H1 (cell line): ENCODE measurements around the gene MTMR8. TPM values are rescaled to one million over a fixed set of nuclear protein-coding genes. Genes with fewer than 3 reads are reported as not detected.

Experiments used
- CTCF ChIA-PET: fragments of 300-600 bp; sonication (Branson Sonifier 250); formaldehyde crosslinking; loops from one replicate; lab custom pipeline; 2021; ENCODE audit not compliant: partially characterized antibody; lab: Charles Lee
- POLR2A ChIA-PET: fragments of 300-600 bp; sonication (Branson Sonifier 250); formaldehyde crosslinking; loops from one replicate; lab custom pipeline; 2021; ENCODE audit warnings: inconsistent platforms; ENCODE audit not compliant: partially characterized antibody; lab: Charles Lee
- DNase-seq, 2 experiments: peaks; one replicate each; pipeline versions ENCODE4 v3.0.0 to v3.0.0-alpha.2; 2010 to 2022; ENCODE audit warnings: low spot score in 2 of 2, low read depth in 1 of 2, mixed read lengths in 1 of 2
- FAIRE-seq: peaks from 2 replicates; lab custom pipeline; 2011; peaks lifted over from hg19 to GRCh38; lab: Jason Lieb, UNC
- H2AFZ ChIP-seq: 2 replicates; pipeline ENCODE4 v1.8.1; 2012; ENCODE audit warnings: low read length, inconsistent platforms
- H2AK5ac ChIP-seq: 2 replicates; pipeline ENCODE4 v1.6.1; 2013; ENCODE audit warnings: low read depth, low read length
- H2BK120ac ChIP-seq: replicated peaks from 2 replicates; pipeline ENCODE3; 2013; ENCODE audit warnings: low read depth, low read length, inconsistent platforms
- H2BK12ac ChIP-seq: 2 replicates; pipeline ENCODE4 v1.6.1; 2013; ENCODE audit warnings: low read depth, low read length
- H2BK15ac ChIP-seq: 2 replicates; pipeline ENCODE4 v1.6.1; 2013; ENCODE audit warnings: low read length
- H2BK20ac ChIP-seq: 2 replicates; pipeline ENCODE4 v1.6.1; 2013; ENCODE audit warnings: low read length
- H2BK5ac ChIP-seq: 2 replicates; pipeline ENCODE4 v1.6.1; 2013; ENCODE audit warnings: low read depth, low read length
- H3K14ac ChIP-seq: 2 replicates; pipeline ENCODE4 v1.6.1; 2013; ENCODE audit warnings: inconsistent platforms; ENCODE audit not compliant: insufficient read length
- H3K18ac ChIP-seq: 2 replicates; pipeline ENCODE4 v1.6.1; 2013; ENCODE audit warnings: low read length; ENCODE audit errors: extremely low read depth
- H3K23ac ChIP-seq: 2 replicates; pipeline ENCODE4 v1.6.1; 2013; ENCODE audit warnings: inconsistent platforms; ENCODE audit not compliant: insufficient read length
- H3K23me2 ChIP-seq: 2 replicates; pipeline ENCODE4 v1.6.1; 2013; ENCODE audit warnings: low read depth, low read length
- H3K27ac ChIP-seq: 2 replicates; pipeline ENCODE4 v1.6.1; 2011; ENCODE audit warnings: low read depth, low read length, inconsistent platforms
- H3K27me3 ChIP-seq, 4 experiments: replicated peaks in 1 of 4; 1 replicate in 1 of 4; 2 replicates in 3 of 4; pipeline versions ENCODE4 v1.6.1 to v1.8.1; 2011 to 2013; ENCODE audit warnings: low read length in 3 of 4, mild to moderate bottlenecking in 3 of 4, inconsistent platforms in 2 of 4, mixed read lengths in 2 of 4, moderate library complexity in 1 of 4; ENCODE audit not compliant: control insufficient read depth in 3 of 4, insufficient read depth in 3 of 4; ENCODE audit errors: extremely low read depth in 1 of 4
- H3K36me3 ChIP-seq, 4 experiments: 2 replicates each; pipeline versions ENCODE4 v1.6.1 to v1.8.1; 2011 to 2013; ENCODE audit warnings: mild to moderate bottlenecking in 4 of 4, low read length in 3 of 4, moderate library complexity in 2 of 4, control low read depth in 1 of 4, inconsistent platforms in 1 of 4; ENCODE audit not compliant: insufficient read depth in 4 of 4, control insufficient read depth in 2 of 4
- H3K4ac ChIP-seq: replicated peaks from 2 replicates; pipeline ENCODE3; 2013; ENCODE audit warnings: low read length, low read depth, mixed read lengths, inconsistent platforms; ENCODE audit not compliant: insufficient read length
- H3K4me1 ChIP-seq, 4 experiments: replicated peaks in 1 of 4; 1 replicate in 1 of 4; 2 replicates in 3 of 4; pipeline versions ENCODE4 v1.6.1 to v1.8.1; 2011 to 2013; ENCODE audit warnings: low read length in 3 of 4, inconsistent platforms in 2 of 4, mixed read lengths in 1 of 4; ENCODE audit not compliant: insufficient read depth in 4 of 4, control insufficient read depth in 3 of 4
- H3K4me2 ChIP-seq, 2 experiments: 2 replicates each; pipeline versions ENCODE4 v1.6.1 to v1.8.1; 2011 to 2013; ENCODE audit warnings: low read depth in 2 of 2, low read length in 2 of 2, control low read depth in 1 of 2, inconsistent platforms in 1 of 2, mild to moderate bottlenecking in 1 of 2; ENCODE audit not compliant: insufficient read depth in 1 of 2
- H3K4me3 ChIP-seq, 4 experiments: fragments of 200-600, 300-600 bp in 1 of 4; sonication (generic), shearing (Covaris generic), sonication (Bioruptor Twin) in 1 of 4; 2 replicates each; pipeline versions ENCODE4 v1.5.1 to v1.8.1; 2011 to 2016; ENCODE audit warnings: low read length in 4 of 4, low read depth in 3 of 4, control low read depth in 2 of 4, inconsistent platforms in 2 of 4, mild to moderate bottlenecking in 2 of 4, mixed read lengths in 1 of 4, moderate library complexity in 1 of 4; ENCODE audit not compliant: insufficient read depth in 2 of 4; ENCODE audit errors: extremely low read depth in 1 of 4
- H3K56ac ChIP-seq: replicated peaks from 2 replicates; pipeline ENCODE3; 2013; ENCODE audit warnings: low read depth, mild to moderate bottlenecking, mixed read lengths, low read length, inconsistent platforms; ENCODE audit not compliant: insufficient read length
- H3K79me1 ChIP-seq: 2 replicates; pipeline ENCODE4 v1.6.1; 2013; ENCODE audit warnings: low read depth, low read length, control low read depth
- H3K79me2 ChIP-seq, 2 experiments: 2 replicates each; pipeline versions ENCODE4 v1.6.1 to v1.8.1; 2012 to 2013; ENCODE audit warnings: low read length in 2 of 2, mild to moderate bottlenecking in 2 of 2, inconsistent platforms in 1 of 2; ENCODE audit not compliant: insufficient read depth in 2 of 2, control insufficient read depth in 1 of 2
- H3K9ac ChIP-seq, 4 experiments: replicated peaks in 1 of 4; 1 replicate in 1 of 4; 2 replicates in 3 of 4; pipeline versions ENCODE4 v1.6.1 to v1.8.1; 2011 to 2013; ENCODE audit warnings: low read depth in 3 of 4, low read length in 3 of 4, control low read depth in 2 of 4, mild to moderate bottlenecking in 2 of 4, moderate library complexity in 2 of 4, inconsistent platforms in 1 of 4; ENCODE audit errors: extremely low read depth in 1 of 4
- H3K9me3 ChIP-seq, 2 experiments: 2 replicates each; pipeline versions ENCODE4 v1.6.1 to v1.8.1; 2012 to 2013; ENCODE audit warnings: mild to moderate bottlenecking in 2 of 2, moderate library complexity in 2 of 2, control low read depth in 1 of 2, inconsistent platforms in 1 of 2, low read depth in 1 of 2, low read length in 1 of 2, mixed read lengths in 1 of 2; ENCODE audit not compliant: insufficient read depth in 2 of 2
- H4K20me1 ChIP-seq, 2 experiments: replicated peaks in 1 of 2; 2 replicates each; pipeline versions ENCODE3 to v1.8.1; 2011 to 2013; ENCODE audit warnings: inconsistent platforms in 2 of 2, low read length in 2 of 2, mild to moderate bottlenecking in 1 of 2; ENCODE audit not compliant: insufficient read depth in 2 of 2, control insufficient read depth in 1 of 2
- H4K5ac ChIP-seq: 2 replicates; pipeline ENCODE4 v1.6.1; 2013; ENCODE audit warnings: low read length, low read depth, mixed read lengths, inconsistent platforms; ENCODE audit not compliant: insufficient read length
- H4K8ac ChIP-seq: 2 replicates; pipeline ENCODE4 v1.8.0; 2013; ENCODE audit warnings: mild to moderate bottlenecking, moderate library complexity, low read length, inconsistent platforms; ENCODE audit not compliant: insufficient read depth; ENCODE audit errors: extremely low read depth
- H4K91ac ChIP-seq: replicated peaks from 2 replicates; pipeline ENCODE3; 2013; ENCODE audit warnings: low read length, mixed read lengths, inconsistent platforms; ENCODE audit not compliant: insufficient read length
- CBX8 ChIP-seq: fragments of 300-800, 300-1000 bp; sonication (generic); IDR thresholded peaks from 2 replicates; pipeline ENCODE4 v1.7.1; 2016; ENCODE audit warnings: low read depth, low read length, borderline replicate concordance
- EGR1 ChIP-seq: IDR thresholded peaks from 2 replicates; pipeline ENCODE4 v1.6.1; 2011; ENCODE audit warnings: low read depth, low read length, borderline replicate concordance
- FOSL1 ChIP-seq: IDR thresholded peaks from 2 replicates; pipeline ENCODE4 v1.6.1; 2011; ENCODE audit warnings: mild to moderate bottlenecking, low read depth, low read length, moderate library complexity; ENCODE audit not compliant: insufficient read depth
- HDAC2 ChIP-seq, 2 experiments: fragments of 300-600 bp in 1 of 2; sonication (generic) in 1 of 2; IDR thresholded peaks; 2 replicates each; pipeline ENCODE4 v1.6.1; 2011 to 2012; ENCODE audit warnings: low read depth in 2 of 2, low read length in 2 of 2, mild to moderate bottlenecking in 2 of 2, moderate library complexity in 2 of 2, borderline replicate concordance in 1 of 2, inconsistent platforms in 1 of 2
- JUN ChIP-seq: IDR thresholded peaks from 2 replicates; pipeline ENCODE4 v1.6.1; 2011; ENCODE audit warnings: low read depth, mild to moderate bottlenecking, improper control_type of control experiment, low read length
- KDM4A ChIP-seq: IDR thresholded peaks from one replicate; pipeline ENCODE4 v1.7.1; 2012; ENCODE audit warnings: low read depth, mild to moderate bottlenecking, moderate library complexity, low read length, inconsistent platforms; ENCODE audit not compliant: severe bottlenecking
- KDM5A ChIP-seq: fragments of 200-600 bp; IDR thresholded peaks from 2 replicates; pipeline ENCODE4 v1.7.1; 2012; ENCODE audit warnings: mild to moderate bottlenecking, low read length, inconsistent platforms, mixed read lengths
- MAX ChIP-seq: IDR thresholded peaks from 2 replicates; pipeline ENCODE4 v1.6.1; 2012; ENCODE audit warnings: inconsistent platforms
- NRF1 ChIP-seq: IDR thresholded peaks from 2 replicates; pipeline ENCODE4 v1.6.1; 2011; ENCODE audit warnings: mild to moderate bottlenecking, low read depth, low read length, improper control_type of control experiment
- POU5F1 ChIP-seq: IDR thresholded peaks from 2 replicates; pipeline ENCODE4 v1.6.1; 2011; ENCODE audit warnings: low read depth, mild to moderate bottlenecking, low read length, moderate library complexity
- SP2 ChIP-seq: IDR thresholded peaks from 2 replicates; pipeline ENCODE4 v1.6.1; 2012; ENCODE audit warnings: mild to moderate bottlenecking, low read length, inconsistent platforms
- TCF12 ChIP-seq: IDR thresholded peaks from 2 replicates; pipeline ENCODE4 v1.6.1; 2011; ENCODE audit warnings: low read depth, mild to moderate bottlenecking, low read length
- YY1 ChIP-seq: IDR thresholded peaks from 2 replicates; pipeline ENCODE4 v1.6.1; 2011; ENCODE audit warnings: low read depth, mild to moderate bottlenecking, low read length
- WGBS, 2 experiments: shearing (Covaris generic) in 1 of 2; methylation state at CpG; one replicate each; pipeline versions ENCODE4 v1.1.6 to v1.1.7; 2013 to 2015; ENCODE audit warnings: low lambda C conversion rate in 2 of 2, mixed read lengths in 2 of 2, inconsistent platforms in 1 of 2, low coverage in 1 of 2, missing lambda C conversion rate in 1 of 2; ENCODE audit not compliant: insufficient replicate concordance in 2 of 2, insufficient coverage in 1 of 2, insufficient read length in 1 of 2; ENCODE audit errors: extremely low coverage in 1 of 2, missing lambda C conversion rate in 1 of 2; 5-methylcytosine and 5-hydroxymethylcytosine counted together
- polyA plus RNA-seq, 7 experiments: library from polyadenylated mRNA; depleted of rRNA in 3 of 7; stranded (reverse) in 5 of 7; unstranded in 2 of 7; fragments of >200 nt in 5 of 7; fragments of 200-250 nt in 2 of 7; gene quantifications; 1 replicate in 5 of 7; 2 replicates in 1 of 7; 4 replicates in 1 of 7; pipeline versions ENCODE4 v1.2.1 to v1.2.3, GENCODE V29; 2011 to 2013; ENCODE audit warnings: missing spikeins in 2 of 7, mixed read lengths in 2 of 7
- total RNA-seq: library from RNA; stranded (reverse); fragmentation: NEBNext Ultra II Directional; extraction: Animal tissue kit (Norgen Biotek cat#: 25700); gene quantifications from 2 replicates; pipeline ENCODE4 v1.2.1, GENCODE V29; 2021

The MTMR8 gene
- total and polyA plus RNA-seq, 2 of the 8 experiments (the other 6 are each of a cell fraction or from before 2014, with no cell fraction given): 1.3 to 6.3 TPM

- POLR2A ChIA-PET: no interaction called here
- TF ChIP-seq FOSL1: no peak
- no peak for TF ChIP-seq JUN
- no peak for TF ChIP-seq KDM4A
- TF ChIP-seq TCF12: no peak
- TF ChIP-seq NRF1: no peak
- no peak for TF ChIP-seq HDAC2 (IDR thresholded peaks at IDR 0.05; ENCODE audit: borderline replicate concordance in 1 of 2, low read depth in 2 of 2, low read length in 2 of 2)
- TF ChIP-seq KDM5A: no peak
- TF ChIP-seq YY1: no peak
- no peak for TF ChIP-seq EGR1
- TF ChIP-seq POU5F1: no peak
- no peak for TF ChIP-seq MAX
- TF ChIP-seq CBX8: no peak
- TF ChIP-seq SP2: no peak
- H3K79me1 ChIP-seq: no peaks in the 10 kb centered on the region
- H3K4me1 ChIP-seq: no peaks in the 10 kb centered on the region
- 90% methylated on average over 6 of the region's 7 CpGs; no CpG with 5 or more reads in 1 of the 2 experiments for WGBS, 2 experiments
- no peak overlapping the region for H4K8ac ChIP-seq
- H2BK12ac ChIP-seq: no peak overlapping the region
- H3K18ac ChIP-seq: no peak overlapping the region
- H3K14ac ChIP-seq: no peak overlapping the region
- FAIRE-seq (no peak), DNase-seq (no peak)
- no peak overlapping the region for H3K23ac ChIP-seq
- H3K36me3 ChIP-seq: no peaks in the 10 kb centered on the region
- no peak overlapping the region for H3K4ac ChIP-seq
- H4K20me1 ChIP-seq: no peaks in the 10 kb centered on the region
- H4K5ac ChIP-seq: no peak overlapping the region
- H2BK20ac ChIP-seq: no peak overlapping the region
- no peak overlapping the region for H3K4me2 ChIP-seq
- H3K27ac ChIP-seq: no peak overlapping the region
- no peak overlapping the region for H2BK5ac ChIP-seq
- H2BK120ac ChIP-seq: no peak overlapping the region
- CTCF ChIA-PET: no interaction called here
- no peaks in the 10 kb centered on the region for H3K79me2 ChIP-seq
- H3K9me3 ChIP-seq: peaks cover 0 to 10% of the 10 kb centered on the region in 2 experiments; a peak in 1 of 4 replicates
- H4K91ac ChIP-seq: no peak overlapping the region
- no peak overlapping the region for H3K9ac ChIP-seq
- no peak overlapping the region for H3K56ac ChIP-seq
- H3K4me3 ChIP-seq: no peak overlapping the region
- H3K23me2 ChIP-seq: no peaks in the 10 kb centered on the region
- H2BK15ac ChIP-seq: no peak overlapping the region
- no peak overlapping the region for H2AFZ ChIP-seq
- H2AK5ac ChIP-seq: no peak overlapping the region
- no peaks in the 10 kb centered on the region for H3K27me3 ChIP-seq
Observed at GRCh38 chrX:64306712-64307111, 88.5 kb downstream of the MTMR8 start.
